SK-N-SH (cell line): ENCODE results near the gene MIGA2. TPM values are rescaled to one million over a fixed set of nuclear protein-coding genes. Genes with fewer than 3 reads are reported as not detected.
A peak's percentile ranks its signal among the peaks of the same experiment; 100 is the strongest.

Experiments used
- CTCF ChIA-PET: fragments of 300-600, 350-600 bp; formaldehyde crosslinking; extraction: SDS; loops from one replicate; lab custom pipeline; 2021; lab: Yijun Ruan, JAX
- POLR2A ChIA-PET: fragments of 350-600 bp; sonication (Branson Sonifier 250); formaldehyde crosslinking; extraction: SDS; loops from one replicate; lab custom pipeline; 2020; ENCODE audit warnings: antibody characterized with exemption, inconsistent platforms; lab: Yijun Ruan, JAX
- DNase-seq: peaks from one replicate; pipeline ENCODE4 v3.0.0; 2012
- H2AFZ ChIP-seq: fragments of 200-600 bp; sonication (generic); 2 replicates; pipeline ENCODE4 v1.8.1; 2016; ENCODE audit warnings: antibody characterized with exemption, mild to moderate bottlenecking, low read depth
- H3F3A ChIP-seq: fragments of 200-600 bp; sonication (generic); replicated peaks from 2 replicates; pipeline ENCODE3; 2016; ENCODE audit warnings: antibody characterized with exemption, mild to moderate bottlenecking; ENCODE audit not compliant: insufficient read depth
- H3K27ac ChIP-seq, 2 experiments: fragments of 200-500 bp in 1 of 2; fragments of 200-600 bp in 1 of 2; sonication (Bioruptor generic) in 1 of 2; sonication (generic), shearing (Covaris generic) in 1 of 2; 2 replicates each; pipeline versions ENCODE4 v1.5.1 to v1.6.1; 2014 to 2016; ENCODE audit warnings: low read depth in 2 of 2, inconsistent platforms in 1 of 2, low read length in 1 of 2, mild to moderate bottlenecking in 1 of 2, mixed read lengths in 1 of 2
- H3K27me3 ChIP-seq: fragments of 200-600 bp; sonication (generic), shearing (Covaris generic); 2 replicates; pipeline ENCODE4 v1.6.1; 2016; ENCODE audit warnings: mixed run types; ENCODE audit not compliant: insufficient read depth
- H3K36me3 ChIP-seq, 2 experiments: fragments of 200-500 bp in 1 of 2; fragments of 200-600 bp in 1 of 2; sonication (Bioruptor generic) in 1 of 2; sonication (generic) in 1 of 2; replicated peaks in 1 of 2; 2 replicates each; pipeline versions ENCODE3 to v1.5.1; 2014 to 2016; ENCODE audit warnings: low read length in 1 of 2, mild to moderate bottlenecking in 1 of 2; ENCODE audit not compliant: insufficient read depth in 2 of 2, control insufficient read depth in 1 of 2
- H3K4me1 ChIP-seq, 2 experiments: fragments of 200-500 bp in 1 of 2; fragments of 200-600 bp in 1 of 2; sonication (Bioruptor generic) in 1 of 2; sonication (generic), shearing (Covaris generic) in 1 of 2; 2 replicates each; pipeline versions ENCODE4 v1.5.1 to v1.6.1; 2014 to 2016; ENCODE audit warnings: low read depth in 1 of 2, low read length in 1 of 2, mixed run types in 1 of 2; ENCODE audit not compliant: insufficient read depth in 2 of 2, control insufficient read depth in 1 of 2
- H3K4me2 ChIP-seq: fragments of 200-600 bp; sonication (generic), shearing (Covaris generic); 2 replicates; pipeline ENCODE4 v1.6.1; 2017; ENCODE audit warnings: mixed run types
- H3K4me3 ChIP-seq, 2 experiments: fragments of 200-500 bp in 1 of 2; fragments of 200-600 bp in 1 of 2; sonication (Bioruptor generic) in 1 of 2; sonication (generic), shearing (Covaris generic) in 1 of 2; 2 replicates each; pipeline versions ENCODE4 v1.5.1 to v1.8.1; 2014 to 2016; ENCODE audit warnings: low read depth in 2 of 2, inconsistent platforms in 1 of 2, low read length in 1 of 2, mild to moderate bottlenecking in 1 of 2, mixed read lengths in 1 of 2, moderate library complexity in 1 of 2
- H3K79me2 ChIP-seq: fragments of 200-600 bp; sonication (generic); 2 replicates; pipeline ENCODE4 v1.8.1; 2017; ENCODE audit warnings: mild to moderate bottlenecking; ENCODE audit not compliant: insufficient read depth
- H3K9ac ChIP-seq: fragments of 200-600 bp; sonication (generic); 2 replicates; pipeline ENCODE4 v1.6.1; 2017; ENCODE audit warnings: mixed run types
- H3K9me2 ChIP-seq: fragments of 200-600 bp; sonication (generic); 2 replicates; pipeline ENCODE4 v1.6.1; 2017; ENCODE audit warnings: mixed run types
- H3K9me3 ChIP-seq: fragments of 200-600 bp; sonication (generic); 2 replicates; pipeline ENCODE4 v1.6.1; 2017; ENCODE audit warnings: mixed run types, mild to moderate bottlenecking, moderate library complexity
- H4K20me1 ChIP-seq: fragments of 200-600 bp; sonication (generic); 2 replicates; pipeline ENCODE4 v1.6.1; 2017; ENCODE audit warnings: mild to moderate bottlenecking, mixed run types; ENCODE audit not compliant: insufficient read depth
- CHD2 ChIP-seq: fragments of 150-350 bp; IDR thresholded peaks from 2 replicates; pipeline ENCODE4 v1.6.1; 2018; ENCODE audit warnings: low read length; ENCODE audit not compliant: partially characterized antibody
- FOSL2 ChIP-seq: IDR thresholded peaks from 2 replicates; pipeline ENCODE4 v1.4.0; 2012; ENCODE audit warnings: low read depth, mild to moderate bottlenecking, moderate library complexity, borderline replicate concordance
- FOXJ3 ChIP-seq: sonication (generic); formaldehyde crosslinking; IDR thresholded peaks from 2 replicates; pipeline ENCODE4 v1.5.1; 2020; ENCODE audit warnings: mild to moderate bottlenecking, missing genetic modification reagents
- GABPA ChIP-seq: IDR thresholded peaks from 2 replicates; pipeline ENCODE4 v1.4.0; 2012; ENCODE audit warnings: low read depth, mild to moderate bottlenecking
- GATA2 ChIP-seq: sonication (generic); formaldehyde crosslinking; IDR thresholded peaks from 2 replicates; pipeline ENCODE4 v1.5.0; 2020; ENCODE audit warnings: mild to moderate bottlenecking, missing genetic modification reagents
- JUND ChIP-seq: IDR thresholded peaks from 2 replicates; pipeline ENCODE4 v1.4.0; 2012
- MEF2A ChIP-seq: IDR thresholded peaks from 2 replicates; pipeline ENCODE4 v1.4.0; 2012; ENCODE audit warnings: low read depth, borderline replicate concordance
- MXI1 ChIP-seq: IDR thresholded peaks from 2 replicates; pipeline ENCODE4 v1.6.1; 2012; ENCODE audit warnings: mild to moderate bottlenecking, low read depth, low read length, improper control_type of control experiment
- NFIC ChIP-seq: IDR thresholded peaks from 2 replicates; pipeline ENCODE4 v1.4.0; 2012; ENCODE audit warnings: borderline replicate concordance
- NRF1 ChIP-seq: IDR thresholded peaks from 2 replicates; pipeline ENCODE4 v1.6.1; 2012; ENCODE audit warnings: low read depth, mild to moderate bottlenecking, low read length
- POLR2AphosphoS5 ChIP-seq: IDR thresholded peaks from 2 replicates; pipeline ENCODE4 v1.6.1; 2012; ENCODE audit warnings: low read depth, low read length
- RAD21 ChIP-seq: IDR thresholded peaks from 2 replicates; pipeline ENCODE4 v1.6.1; 2012; ENCODE audit warnings: mild to moderate bottlenecking, low read length
- RCOR1 ChIP-seq: fragments of 150-350 bp; IDR thresholded peaks from 2 replicates; pipeline ENCODE4 v1.6.1; 2017; ENCODE audit warnings: antibody characterized with exemption, low read length
- REST ChIP-seq: IDR thresholded peaks from 2 replicates; pipeline ENCODE4 v1.6.1; 2012; ENCODE audit warnings: mild to moderate bottlenecking, low read depth, low read length, moderate library complexity
- RXRA ChIP-seq: IDR thresholded peaks from 2 replicates; pipeline ENCODE4 v1.4.0; 2012; ENCODE audit warnings: low read depth, mild to moderate bottlenecking, borderline replicate concordance
- SMC3 ChIP-seq: IDR thresholded peaks from 2 replicates; pipeline ENCODE4 v1.6.1; 2012; ENCODE audit warnings: low read depth, low read length, improper control_type of control experiment
- TAF1 ChIP-seq: IDR thresholded peaks from 2 replicates; pipeline ENCODE4 v1.6.1; 2012; ENCODE audit warnings: low read depth, mild to moderate bottlenecking, low read length, moderate library complexity, borderline replicate concordance
- TCF12 ChIP-seq: IDR thresholded peaks from 2 replicates; pipeline ENCODE4 v1.4.0; 2012
- USF2 ChIP-seq: fragments of 150-350 bp; IDR thresholded peaks from 2 replicates; pipeline ENCODE4 v1.6.1; 2017; ENCODE audit warnings: antibody characterized with exemption, low read length, low read depth, borderline replicate concordance
- ZBTB33 ChIP-seq: IDR thresholded peaks from 2 replicates; pipeline ENCODE4 v1.4.0; 2012; ENCODE audit warnings: low read depth, borderline replicate concordance
- WGBS: methylation state at CpG from one replicate; pipeline ENCODE4 v1.1.6; 2017; ENCODE audit warnings: low lambda C conversion rate; 5-methylcytosine and 5-hydroxymethylcytosine counted together
- polyA plus RNA-seq, 3 experiments: library from polyadenylated mRNA; depleted of rRNA; stranded (reverse); fragments of >200 nt; gene quantifications; 2 replicates each; pipeline ENCODE4 v1.2.3, GENCODE V29; 2012

The MIGA2 gene
- polyA plus RNA-seq, 1 of the 3 experiments (the other 2 are of a cell fraction), result 21.2 TPM

- CTCF ChIA-PET, result interaction anchor here (1.2 kb wide), 1 partner anchor 73 kb away, joined by 3 read pairs; no protein-coding TSS in a partner anchor
- POLR2A ChIA-PET, result interaction anchor here (1.3 to 1.6 kb wide), 2 partner anchors 13 to 15 kb away, joined by 6 to 8 read pairs; no protein-coding TSS in a partner anchor
Observed at GRCh38 chr9:129080298-129080600, 43.8 kb downstream of the MIGA2 start.

GRCh38 chr9:129080601-129081387 is 44.4 kb downstream of the MIGA2 start, which contains the start of gene DOLPP1:
TSS of gene DOLPP1 (plus strand) at chr9:129081111. CDS start at chr9:129081132, 21 bp downstream.
- H3K4me3 ChIP-seq, result peak within 1 kb of the TSS; percentile 83 to 99
- peak within 1 kb of the TSS; percentile 99 for H2AFZ ChIP-seq
- ChIA-PET CTCF (interaction anchor here (1.2 kb wide), 1 partner anchor 73 kb away, joined by 3 read pairs; no protein-coding TSS in a partner anchor), POLR2A (interaction anchor here (1.3 to 1.6 kb wide), 2 partner anchors 13 to 14 kb away, joined by 6 to 8 read pairs; no protein-coding TSS in a partner anchor)
- H3K4me2 ChIP-seq, result peak within 1 kb of the TSS; percentile 99
- no peaks in the 10 kb centered on the region for H3F3A ChIP-seq
- no peaks in the 10 kb centered on the region for H3K9me3 ChIP-seq
- H3K9me2 ChIP-seq, result no peaks in the 10 kb centered on the region
- H4K20me1 ChIP-seq, result no peaks in the 10 kb centered on the region
- peak within 1 kb of the TSS; percentile 81 for H3K9ac ChIP-seq
- H3K27ac ChIP-seq, result peak within 1 kb of the TSS; percentile 55 to 86
- WGBS, result under 1% methylated on average over 25 of the region's 70 CpGs
- H3K79me2 ChIP-seq, result peaks cover 18% of the 10 kb centered on the region
- no peaks in the 10 kb centered on the region for H3K27me3 ChIP-seq
- peak; percentile 99 for DNase-seq
- peaks cover 9 to 21% of the 10 kb centered on the region in 2 experiments; a peak in 2 of 4 replicates for H3K4me1 ChIP-seq
- peaks cover 0 to 11% of the 10 kb centered on the region in 2 experiments for H3K36me3 ChIP-seq
- TF ChIP-seq TAF1, result peak; percentile 80; the same call in 1 of the 2 replicates
- no peak for TF ChIP-seq MEF2A
- no peak for TF ChIP-seq GATA2 (CRISPR knock-in tag)
- TF ChIP-seq RXRA, result no peak
- TF ChIP-seq SMC3, result no peak
- TF ChIP-seq POLR2AphosphoS5, result peak; percentile 58; the same call in 1 of the 2 replicates
- peak; percentile 88 for TF ChIP-seq MXI1
- no peak for TF ChIP-seq JUND
- TF ChIP-seq CHD2, result peak; percentile 86
- TF ChIP-seq GABPA, result no peak; the same call in 1 of the 2 replicates
- TF ChIP-seq FOXJ3 (CRISPR knock-in tag), result no peak
- TF ChIP-seq REST, result no peak
- TF ChIP-seq NFIC, result no peak
- TF ChIP-seq FOSL2, result no peak
- no peak for TF ChIP-seq ZBTB33
- no peak for TF ChIP-seq RAD21

More at GRCh38 chr9:129080298-129080600, 43.8 kb downstream of the MIGA2 start:
- no peaks in the 10 kb centered on the region for H3K27me3 ChIP-seq
- H2AFZ ChIP-seq, result peak overlapping the region; percentile 99
- no peaks in the 10 kb centered on the region for H3K9me3 ChIP-seq
- peak overlapping the region; percentile 47; the same call in 1 of the 2 replicates for H3K9ac ChIP-seq
- H3F3A ChIP-seq, result no peaks in the 10 kb centered on the region
- peaks cover 9 to 21% of the 10 kb centered on the region in 2 experiments; a peak in 2 of 4 replicates for H3K4me1 ChIP-seq
- WGBS, result 5% methylated on average over 9 of the region's 12 CpGs
- no peaks in the 10 kb centered on the region for H3K9me2 ChIP-seq
- peak overlapping the region; percentile 93 for H3K4me2 ChIP-seq
- H4K20me1 ChIP-seq, result no peaks in the 10 kb centered on the region
- H3K27ac ChIP-seq, result no peak overlapping the region
- TF ChIP-seq NRF1 (no peak), USF2 (no peak), RCOR1 (0 out of 2 replicates have a peak, but pooled peaks have one; percentile 14), TCF12 (no peak)
- peak overlapping the region; percentile 75 to 78 for H3K4me3 ChIP-seq
- no peak for DNase-seq
- H3K36me3 ChIP-seq, result peaks cover 0 to 6% of the 10 kb centered on the region in 2 experiments
- peaks cover 18% of the 10 kb centered on the region for H3K79me2 ChIP-seq
